Mesenchymal stem cell (in vitro differentiated cells and primary cell): Measurements from ENCODE around the gene CABCOCO1.

Experiments used
- DNase-seq: peaks from one replicate; pipeline ENCODE4 v3.0.0-alpha.2; 2013
- H2AFZ ChIP-seq: one replicate; pipeline ENCODE4 v1.6.1; 2013; ENCODE audit warnings: low read depth, mild to moderate bottlenecking, control low read depth, inconsistent platforms, low read length, moderate library complexity
- H2AK5ac ChIP-seq: 2 replicates; pipeline ENCODE4 v1.6.1; 2013; ENCODE audit warnings: low read length, moderate library complexity, mild to moderate bottlenecking, inconsistent platforms; ENCODE audit not compliant: severe bottlenecking
- H2BK120ac ChIP-seq: one replicate; pipeline ENCODE4 v1.6.1; 2013; ENCODE audit warnings: low read depth, mild to moderate bottlenecking, inconsistent platforms, low read length, moderate library complexity
- H2BK12ac ChIP-seq, 2 experiments: one replicate each; pipeline ENCODE4 v1.6.1; 2013; ENCODE audit warnings: inconsistent platforms in 2 of 2, low read length in 2 of 2, mild to moderate bottlenecking in 2 of 2, moderate library complexity in 2 of 2, control low read depth in 1 of 2
- H2BK15ac ChIP-seq: one replicate; pipeline ENCODE4 v1.6.1; 2013; ENCODE audit warnings: mild to moderate bottlenecking, low read depth, inconsistent platforms; ENCODE audit not compliant: poor library complexity, severe bottlenecking
- H2BK5ac ChIP-seq: 2 replicates; pipeline ENCODE4 v1.6.1; 2013; ENCODE audit warnings: low read depth, mild to moderate bottlenecking, low read length, control low read depth, inconsistent platforms; ENCODE audit not compliant: poor library complexity, severe bottlenecking
- H3K14ac ChIP-seq, 2 experiments: one replicate each; pipeline ENCODE4 v1.6.1; 2013; ENCODE audit warnings: inconsistent platforms in 2 of 2, low read length in 2 of 2, control low read depth in 1 of 2, mild to moderate bottlenecking in 1 of 2, moderate library complexity in 1 of 2
- H3K18ac ChIP-seq, 2 experiments: one replicate each; pipeline ENCODE4 v1.6.1; 2013; ENCODE audit warnings: inconsistent platforms in 2 of 2, low read length in 2 of 2, control low read depth in 1 of 2, low read depth in 1 of 2, mild to moderate bottlenecking in 1 of 2
- H3K23ac ChIP-seq, 2 experiments: one replicate each; pipeline ENCODE4 v1.6.1; 2013; ENCODE audit warnings: inconsistent platforms in 2 of 2, low read length in 2 of 2, mild to moderate bottlenecking in 2 of 2, moderate library complexity in 2 of 2, control low read depth in 1 of 2
- H3K27ac ChIP-seq: 2 replicates; pipeline ENCODE4 v1.5.1; 2013; ENCODE audit warnings: mild to moderate bottlenecking, moderate library complexity, low read length, control low read depth, inconsistent platforms; ENCODE audit not compliant: poor library complexity, severe bottlenecking
- H3K27me3 ChIP-seq, 2 experiments: 2 replicates each; pipeline versions ENCODE4 v1.6.1 to v1.7.0; 2013; ENCODE audit warnings: low read length in 2 of 2, mild to moderate bottlenecking in 2 of 2, moderate library complexity in 2 of 2, control low read depth in 1 of 2, inconsistent platforms in 1 of 2; ENCODE audit not compliant: control insufficient read depth in 1 of 2, insufficient read depth in 1 of 2
- H3K36me3 ChIP-seq, 2 experiments: 2 replicates each; pipeline versions ENCODE4 v1.6.1 to v1.7.0; 2013; ENCODE audit warnings: low read length in 2 of 2, control low read depth in 1 of 2, inconsistent platforms in 1 of 2, low read depth in 1 of 2, mild to moderate bottlenecking in 1 of 2; ENCODE audit not compliant: insufficient read depth in 2 of 2, control insufficient read depth in 1 of 2
- H3K4ac ChIP-seq, 2 experiments: one replicate each; pipeline ENCODE4 v1.6.1; 2013; ENCODE audit warnings: inconsistent platforms in 2 of 2, low read length in 2 of 2, mild to moderate bottlenecking in 2 of 2, moderate library complexity in 2 of 2, control low read depth in 1 of 2, low read depth in 1 of 2
- H3K4me1 ChIP-seq: 2 replicates; pipeline ENCODE4 v1.6.1; 2013; ENCODE audit warnings: low read depth, low read length, control low read depth; ENCODE audit not compliant: control insufficient read depth, insufficient read depth
- H3K4me2 ChIP-seq: 2 replicates; pipeline ENCODE4 v1.6.1; 2013; ENCODE audit warnings: low read length, mild to moderate bottlenecking, inconsistent platforms; ENCODE audit not compliant: poor library complexity, severe bottlenecking
- H3K4me3 ChIP-seq, 2 experiments: 2 replicates each; pipeline versions ENCODE4 v1.5.1 to v1.7.0; 2013; ENCODE audit warnings: low read length in 2 of 2, mild to moderate bottlenecking in 2 of 2, control low read depth in 1 of 2, low read depth in 1 of 2; ENCODE audit not compliant: insufficient read depth in 1 of 2
- H3K79me1 ChIP-seq: replicated peaks from 2 replicates; pipeline ENCODE4 v1.6.1; 2013; ENCODE audit warnings: mild to moderate bottlenecking, control low read depth, low read length, inconsistent platforms; ENCODE audit not compliant: poor library complexity, severe bottlenecking
- H3K9ac ChIP-seq: 2 replicates; pipeline ENCODE4 v1.7.0; 2013; ENCODE audit warnings: mild to moderate bottlenecking, low read length, moderate library complexity
- H3K9me3 ChIP-seq: 2 replicates; pipeline ENCODE4 v1.7.0; 2013; ENCODE audit warnings: mild to moderate bottlenecking, low read length; ENCODE audit not compliant: control insufficient read depth
- H4K8ac ChIP-seq: one replicate; pipeline ENCODE4 v1.6.1; 2013; ENCODE audit warnings: inconsistent platforms, mild to moderate bottlenecking, low read length, moderate library complexity
- H4K91ac ChIP-seq: one replicate; pipeline ENCODE4 v1.6.1; 2013; ENCODE audit warnings: mild to moderate bottlenecking, low read length, inconsistent platforms
- WGBS: methylation state at CpG from one replicate; pipeline ENCODE4 v1.1.7; 2013; ENCODE audit warnings: mixed read lengths; 5-methylcytosine and 5-hydroxymethylcytosine counted together

The CABCOCO1 gene

GRCh38 chr10:61617586-61617985 lies 45.1 kb upstream of the CABCOCO1 start:
- Histone ChIP-seq H4K8ac (no peak overlapping the region), H3K4me3 (no peak overlapping the region), H3K9ac (no peak overlapping the region), H3K79me1 (no peaks in the 10 kb centered on the region), H2AFZ (no peak overlapping the region), H2BK15ac (no peak overlapping the region), H3K36me3 (no peaks in the 10 kb centered on the region), H4K91ac (no peak overlapping the region), H3K18ac (no peak overlapping the region), H3K27ac (no peak overlapping the region), H2AK5ac (no peak overlapping the region), H3K14ac (no peak overlapping the region), H2BK12ac (no peak overlapping the region), H3K23ac (no peak overlapping the region), H3K4me2 (no peak overlapping the region), H3K4me1 (no peaks in the 10 kb centered on the region), H2BK120ac (no peak overlapping the region), H3K27me3 (no peaks in the 10 kb centered on the region), H3K4ac (no peak overlapping the region), H2BK5ac (no peak overlapping the region), H3K9me3 (no peaks in the 10 kb centered on the region)
- WGBS, result 91% methylated on average over 4 of the region's 5 CpGs
- DNase-seq, result no peak

DNA sequence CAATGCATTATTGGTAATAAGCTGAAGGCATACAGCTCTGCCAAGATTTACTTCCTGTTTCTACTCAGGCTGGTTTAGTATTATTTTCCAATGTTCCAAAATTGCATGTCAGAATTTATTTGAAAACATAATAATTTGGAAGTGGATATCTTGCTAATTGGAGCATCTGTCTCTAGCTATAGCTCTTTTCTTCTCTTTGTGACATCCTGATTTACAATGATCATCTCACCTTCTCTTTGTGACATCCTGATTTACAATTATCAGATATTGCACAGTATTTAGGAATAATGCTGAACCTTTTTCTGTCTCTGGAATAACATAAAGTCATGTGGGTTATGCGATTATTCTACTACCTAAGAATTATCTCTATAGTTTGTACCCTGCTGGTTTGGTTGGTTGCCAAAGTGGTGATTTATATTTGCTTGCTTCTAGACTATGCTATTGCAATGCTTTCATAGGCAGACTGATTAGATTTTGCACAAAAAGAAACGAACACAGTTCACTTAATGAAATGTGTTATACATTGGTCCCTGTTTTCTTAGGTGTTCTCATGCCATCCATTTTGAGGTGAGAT lies 44.3 kb upstream of the CABCOCO1 start:
- Histone ChIP-seq H3K9ac (no peak overlapping the region), H4K91ac (no peak overlapping the region), H3K14ac (no peak overlapping the region), H3K18ac (no peak overlapping the region), H2AK5ac (no peak overlapping the region), H4K8ac (no peak overlapping the region), H2BK120ac (no peak overlapping the region), H3K9me3 (no peaks in the 10 kb centered on the region), H2BK15ac (no peak overlapping the region), H3K4ac (no peak overlapping the region), H2BK12ac (no peak overlapping the region), H3K4me3 (no peak overlapping the region), H3K4me1 (no peaks in the 10 kb centered on the region), H2AFZ (no peak overlapping the region), H3K27me3 (no peaks in the 10 kb centered on the region), H3K27ac (no peak overlapping the region), H3K36me3 (no peaks in the 10 kb centered on the region), H3K79me1 (no peaks in the 10 kb centered on the region), H3K4me2 (no peak overlapping the region), H3K23ac (no peak overlapping the region), H2BK5ac (no peak overlapping the region)
- DNase-seq, result no peak
- WGBS, result no CpG with 5 or more reads among the region's 2 CpGs

GRCh38 chr10:61620506-61620905 lies 42.2 kb upstream of the CABCOCO1 start:
- H3K9ac ChIP-seq, result no peak overlapping the region
- no peaks in the 10 kb centered on the region for H3K79me1 ChIP-seq
- H3K27ac ChIP-seq, result no peak overlapping the region
- no peak overlapping the region for H3K18ac ChIP-seq
- H2AFZ ChIP-seq, result no peak overlapping the region
- no peak overlapping the region for H2AK5ac ChIP-seq
- no peak overlapping the region for H2BK120ac ChIP-seq
- H4K91ac ChIP-seq, result no peak overlapping the region
- no peak overlapping the region for H2BK15ac ChIP-seq
- no peak overlapping the region for H3K4me2 ChIP-seq
- no peaks in the 10 kb centered on the region for H3K27me3 ChIP-seq
- H3K14ac ChIP-seq, result no peak overlapping the region
- no peak overlapping the region for H3K4me3 ChIP-seq
- H3K36me3 ChIP-seq, result no peaks in the 10 kb centered on the region
- no peak overlapping the region for H3K4ac ChIP-seq
- H3K9me3 ChIP-seq, result no peaks in the 10 kb centered on the region
- DNase-seq, result no peak
- H2BK5ac ChIP-seq, result no peak overlapping the region
- no peak overlapping the region for H3K23ac ChIP-seq
- no peaks in the 10 kb centered on the region for H3K4me1 ChIP-seq
- no peak overlapping the region for H4K8ac ChIP-seq
- no peak overlapping the region for H2BK12ac ChIP-seq

GRCh38 chr10:61621605-61622051 lies 41.1 kb upstream of the CABCOCO1 start:
- Histone ChIP-seq H2BK15ac (no peak overlapping the region), H3K36me3 (no peaks in the 10 kb centered on the region), H2BK5ac (no peak overlapping the region), H3K23ac (no peak overlapping the region), H3K4me2 (no peak overlapping the region), H3K4me1 (no peaks in the 10 kb centered on the region), H2AK5ac (no peak overlapping the region), H3K4me3 (no peak overlapping the region), H3K79me1 (no peaks in the 10 kb centered on the region), H2BK120ac (no peak overlapping the region), H3K9me3 (no peaks in the 10 kb centered on the region), H3K14ac (no peak overlapping the region), H3K18ac (peak overlapping the region in 1 of 2 experiments; percentile 11), H2BK12ac (peak overlapping the region in 1 of 2 experiments; percentile 63), H3K27ac (no peak overlapping the region), H3K4ac (no peak overlapping the region), H3K9ac (no peak overlapping the region), H2AFZ (no peak overlapping the region), H3K27me3 (no peaks in the 10 kb centered on the region), H4K91ac (no peak overlapping the region), H4K8ac (no peak overlapping the region)
- 72% methylated on average over 10 of the region's 10 CpGs for WGBS
- no peak for DNase-seq
